Cardiac muscle cell (in vitro differentiated cells and primary cell): Measurements from ENCODE around the gene CYP2F1. TPM values are rescaled to one million over a fixed set of nuclear protein-coding genes. Genes with fewer than 3 reads are reported as not detected.
"Not testable (repeated sequence)": the region's sequence is repeated elsewhere in the genome, so short reads cannot be mapped to it uniquely, and the experiment has no call there.

Source experiments
- DNase-seq, 2 donors: peaks; one replicate each; pipeline versions ENCODE4 v3.0.0 to v3.0.0-alpha.2; 2010 to 2017; ENCODE audit warnings: low read depth in 1 of 2, low spot score in 1 of 2
- H3K27ac ChIP-seq: fragments of 200-600 bp; sonication (generic); 2 replicates; pipeline ENCODE4 v1.5.1; 2016
- H3K27me3 ChIP-seq: fragments of 200-600 bp; sonication (generic); 2 replicates; pipeline ENCODE4 v1.6.0; 2016; ENCODE audit warnings: control low read depth
- H3K36me3 ChIP-seq: fragments of 200-600 bp; sonication (generic); 2 replicates; pipeline ENCODE4 v1.5.1; 2016; ENCODE audit warnings: control low read depth
- H3K4me1 ChIP-seq: fragments of 200-600 bp; sonication (generic); 2 replicates; pipeline ENCODE4 v1.8.1; 2017; ENCODE audit warnings: low read depth, mild to moderate bottlenecking, mixed run types
- H3K4me3 ChIP-seq: fragments of 200-600 bp; sonication (generic); 2 replicates; pipeline ENCODE4 v1.5.1; 2016; ENCODE audit warnings: mild to moderate bottlenecking
- H3K9me3 ChIP-seq: fragments of 200-600 bp; sonication (generic); 2 replicates; pipeline ENCODE4 v1.5.1; 2017; ENCODE audit warnings: low read depth, mild to moderate bottlenecking, control low read depth
- CTCF ChIP-seq: IDR thresholded peaks from 2 replicates; pipeline ENCODE4 v1.5.1; 2012; ENCODE audit warnings: low read depth, mild to moderate bottlenecking, low read length
- polyA plus RNA-seq: library from polyadenylated mRNA; unstranded; fragments of >200 nt; fragmentation: Nextera tagmentation; extraction: Ambion mirVana; gene quantifications from 2 replicates; pipeline ENCODE4 v1.2.1, GENCODE V29; 2016
- total RNA-seq: library from RNA; depleted of rRNA; stranded (reverse); fragments of >200 nt; gene quantifications from 2 replicates; pipeline ENCODE4 v1.2.3, GENCODE V29; 2016

The CYP2F1 gene
- total and polyA plus RNA-seq, 2 experiments from 2014 or later: not detected

GRCh38 chr19:41123716-41124294 lies 9.6 kb downstream of the CYP2F1 start:
- no peak for TF ChIP-seq CTCF
- Histone ChIP-seq H3K9me3 (no peaks in the 10 kb centered on the region), H3K36me3 (no peaks in the 10 kb centered on the region), H3K4me3 (no peak overlapping the region), H3K27me3 (no peaks in the 10 kb centered on the region), H3K27ac (no peak overlapping the region), H3K4me1 (no peaks in the 10 kb centered on the region)
- DNase-seq: peak in 1 of 2 donors; percentile 3

GRCh38 chr19:41126765-41127203 lies 12.6 kb downstream of the CYP2F1 start:
- not testable (repeated sequence) for H3K36me3 ChIP-seq, H3K4me3 ChIP-seq, H3K27ac ChIP-seq, H3K9me3 ChIP-seq, H3K27me3 ChIP-seq, H3K4me1 ChIP-seq
- TF ChIP-seq CTCF: peak; percentile 57
- peak; percentile 15 to 18 for DNase-seq

- not testable (repeated sequence) for H3K4me3 ChIP-seq, H3K36me3 ChIP-seq, H3K27me3 ChIP-seq, H3K4me1 ChIP-seq, DNase-seq, H3K9me3 ChIP-seq, H3K27ac ChIP-seq
Measured at GRCh38 chr19:41127362-41127761, 13.1 kb downstream of the CYP2F1 start.

- peak; percentile 74 to 78 for DNase-seq
- not testable (repeated sequence) for H3K4me3 ChIP-seq, H3K4me1 ChIP-seq, H3K27me3 ChIP-seq, H3K36me3 ChIP-seq, H3K27ac ChIP-seq, H3K9me3 ChIP-seq
- peak; percentile 39 for TF ChIP-seq CTCF
Measured at GRCh38 chr19:41127801-41128300, 13.6 kb downstream of the CYP2F1 start.

GRCh38 chr19:41128692-41129091 lies 14.5 kb downstream of the CYP2F1 start:
- no peaks in the 10 kb centered on the region for H3K36me3 ChIP-seq
- H3K4me1 ChIP-seq: no peaks in the 10 kb centered on the region
- DNase-seq: no peak
- H3K27ac ChIP-seq: no peak overlapping the region
- no peaks in the 10 kb centered on the region for H3K27me3 ChIP-seq
- H3K4me3 ChIP-seq: no peak overlapping the region
- no peaks in the 10 kb centered on the region for H3K9me3 ChIP-seq
- TF ChIP-seq CTCF: no peak

- H3K4me1 ChIP-seq: no peaks in the 10 kb centered on the region
- DNase-seq: no peak
- no peak for TF ChIP-seq CTCF
- no peaks in the 10 kb centered on the region for H3K36me3 ChIP-seq
- no peaks in the 10 kb centered on the region for H3K27me3 ChIP-seq
- H3K27ac ChIP-seq: no peak overlapping the region
- H3K4me3 ChIP-seq: no peak overlapping the region
- no peaks in the 10 kb centered on the region for H3K9me3 ChIP-seq
Measured at GRCh38 chr19:41131186-41131585, 17.0 kb downstream of the CYP2F1 start.
